Measurements from ENCODE around the gene KCNS3.

GRCh38 chr2:17935242-17935885 lies 56.9 kb downstream of the KCNS3 start:
- no peak for TF ChIP-seq POLR2A (IDR thresholded peaks at IDR 0.05; ENCODE audit: low read length)
- TF ChIP-seq GATA1 (IDR thresholded peaks at IDR 0.05; ENCODE audit: low read depth, low read length) = no peak
